Endothelial cell of umbilical vein (primary cell): ENCODE data around the gene IRX3. TPM values are rescaled to one million over a fixed set of nuclear protein-coding genes. Genes with fewer than 3 reads are reported as not detected.

Experiments
- BruUV-seq: library from RNA; stranded (reverse); fragments of 400-500 nt; replicated peaks from 2 replicates; lab custom pipeline; 2021; lab: Mats Ljungman, UMichigan
- CTCF ChIA-PET: fragments of 300-600, 350-600 bp; sonication (Branson Sonifier 250); formaldehyde crosslinking; loops from one replicate; lab custom pipeline; 2021; ENCODE audit warnings: antibody characterized with exemption, inconsistent platforms; lab: Charles Lee
- POLR2A ChIA-PET: fragments of 300-600, 350-600 bp; sonication (Branson Sonifier 250); formaldehyde crosslinking; loops from one replicate; lab custom pipeline; 2021; ENCODE audit warnings: antibody characterized with exemption, inconsistent platforms; lab: Charles Lee
- DNase-seq: peaks from one replicate; pipeline ENCODE4 v3.0.0-alpha.2; 2011; ENCODE audit warnings: low read depth, low spot score
- FAIRE-seq: peaks from 2 replicates; lab custom pipeline; 2011; peaks lifted over from hg19 to GRCh38; lab: Jason Lieb, UNC
- H2AFZ ChIP-seq: 2 replicates; pipeline ENCODE4 v1.6.0; 2012; ENCODE audit warnings: low read depth, low read length, control low read depth, inconsistent platforms
- H3K27ac ChIP-seq: 2 replicates; pipeline ENCODE4 v1.5.1; 2011; ENCODE audit warnings: low read depth, mild to moderate bottlenecking, control low read depth, low read length, moderate library complexity; ENCODE audit not compliant: insufficient read depth
- H3K27me3 ChIP-seq, 2 experiments: 2 replicates each; pipeline versions ENCODE4 v1.6.0 to v1.6.1; 2011; ENCODE audit warnings: low read length in 2 of 2, mixed read lengths in 1 of 2; ENCODE audit not compliant: control insufficient read depth in 2 of 2, insufficient read depth in 2 of 2
- H3K36me3 ChIP-seq, 2 experiments: 2 replicates in 1 of 2; 3 replicates in 1 of 2; pipeline ENCODE4 v1.5.1; 2011; ENCODE audit warnings: low read length in 2 of 2, mild to moderate bottlenecking in 1 of 2, moderate library complexity in 1 of 2; ENCODE audit not compliant: control insufficient read depth in 2 of 2, insufficient read depth in 2 of 2; ENCODE audit errors: extremely low read depth in 1 of 2
- H3K4me1 ChIP-seq: 3 replicates; pipeline ENCODE4 v1.5.1; 2011; ENCODE audit warnings: mild to moderate bottlenecking, low read length; ENCODE audit not compliant: control insufficient read depth, insufficient read depth; ENCODE audit errors: extremely low read depth
- H3K4me2 ChIP-seq: 2 replicates; pipeline ENCODE4 v1.6.1; 2011; ENCODE audit warnings: low read length, control low read depth, mixed read lengths; ENCODE audit not compliant: insufficient read depth
- H3K4me3 ChIP-seq, 3 experiments: fragments of 200-600 bp in 1 of 3; sonication (generic), shearing (Covaris generic) in 1 of 3; replicated peaks in 1 of 3; 2 replicates each; pipeline ENCODE4 v1.5.1; 2011 to 2016; ENCODE audit warnings: control low read depth in 3 of 3, low read length in 3 of 3, mild to moderate bottlenecking in 2 of 3, inconsistent platforms in 1 of 3, low read depth in 1 of 3, moderate library complexity in 1 of 3; ENCODE audit not compliant: insufficient read depth in 1 of 3
- H3K79me2 ChIP-seq: 2 replicates; pipeline ENCODE4 v1.6.0; 2012; ENCODE audit warnings: low read length, inconsistent platforms; ENCODE audit not compliant: control insufficient read depth, insufficient read depth
- H3K9ac ChIP-seq: replicated peaks from 2 replicates; pipeline ENCODE3; 2011; ENCODE audit warnings: low read length, control low read depth; ENCODE audit not compliant: insufficient read depth; ENCODE audit errors: extremely low read depth
- H3K9me1 ChIP-seq: replicated peaks from 3 replicates; pipeline ENCODE4 v1.6.0; 2011; ENCODE audit warnings: mild to moderate bottlenecking, low read length; ENCODE audit not compliant: control insufficient read depth, insufficient read depth; ENCODE audit errors: extremely low read depth
- H3K9me3 ChIP-seq: replicated peaks from 2 replicates; pipeline ENCODE4 v1.5.1; 2012; ENCODE audit warnings: low read length, inconsistent platforms; ENCODE audit not compliant: control insufficient read depth, insufficient read depth
- H4K20me1 ChIP-seq: replicated peaks from 2 replicates; pipeline ENCODE3; 2011; ENCODE audit warnings: mild to moderate bottlenecking, low read length; ENCODE audit not compliant: control insufficient read depth, insufficient read depth; ENCODE audit errors: extremely low read depth
- EZH2 ChIP-seq: IDR thresholded peaks from 2 replicates; pipeline ENCODE4 v1.6.1; 2012; ENCODE audit warnings: borderline replicate concordance, low read depth, mild to moderate bottlenecking, moderate library complexity, low read length, inconsistent platforms; ENCODE audit not compliant: severe bottlenecking
- FOS ChIP-seq: IDR thresholded peaks from 2 replicates; pipeline ENCODE4 v1.6.1; 2011; ENCODE audit warnings: mild to moderate bottlenecking, low read length, moderate library complexity, borderline replicate concordance; ENCODE audit not compliant: insufficient read depth
- GATA2 ChIP-seq: IDR thresholded peaks from 2 replicates; pipeline ENCODE4 v1.7.0; 2011; ENCODE audit warnings: low read depth, mild to moderate bottlenecking, moderate library complexity, mixed read lengths, low read length; ENCODE audit not compliant: insufficient read length, insufficient read depth
- JUN ChIP-seq: IDR thresholded peaks from 2 replicates; pipeline ENCODE4 v1.6.1; 2011; ENCODE audit warnings: borderline replicate concordance, low read depth; ENCODE audit not compliant: insufficient read length, insufficient read depth
- MYC ChIP-seq: IDR thresholded peaks from one replicate; pipeline ENCODE4 v1.6.1; 2011; ENCODE audit warnings: mild to moderate bottlenecking, low read depth, low read length
- POLR2A ChIP-seq: IDR thresholded peaks from 2 replicates; pipeline ENCODE4 v1.6.1; 2012; ENCODE audit warnings: low read depth, mild to moderate bottlenecking, control low read depth, low read length
- POLR2AphosphoS5 ChIP-seq: IDR thresholded peaks from 2 replicates; pipeline ENCODE4 v1.6.1; 2012; ENCODE audit warnings: low read depth, mild to moderate bottlenecking, control low read depth, low read length, moderate library complexity; ENCODE audit not compliant: insufficient read depth
- dilution Hi-C: fragments of 300-500 bp; cut with MboI; formaldehyde crosslinking; loops from one replicate; pipeline ENCODE4 v1.15.0; 2019; ENCODE audit warnings: low sequenced_read_pairs; ENCODE audit not compliant: extremely low pct_ligation_motif_present
- intact Hi-C: fragments of 100-400 bp; cut with micrococcal nuclease; formaldehyde crosslinking; loops from one replicate; pipeline ENCODE4 v1.10.0; 2022
- polyA plus RNA-seq, 4 experiments: library from polyadenylated mRNA; depleted of rRNA in 3 of 4; stranded (reverse) in 3 of 4; unstranded in 1 of 4; fragments of >200 nt; gene quantifications; 2 replicates each; pipeline versions ENCODE4 v1.2.1 to v1.2.3, GENCODE V29; 2011 to 2012; ENCODE audit warnings: missing spikeins in 1 of 4
- total RNA-seq: library from RNA; stranded (reverse); gene quantifications from 2 replicates; pipeline ENCODE4 v1.2.3, GENCODE V29; 2021
- TF ChIP-seq, protein P1 (sequence below): IDR thresholded peaks from 2 replicates; pipeline ENCODE4 v1.6.1; 2011; ENCODE audit not compliant: insufficient read depth, insufficient read length
- TF ChIP-seq, protein P2 (sequence below), 2 donors: IDR thresholded peaks; 1 replicate in 1 of 2; 2 replicates in 1 of 2; pipeline ENCODE4 v1.5.1; 2011; ENCODE audit warnings: low read length in 2 of 2, mild to moderate bottlenecking in 2 of 2, moderate library complexity in 2 of 2, control low read depth in 1 of 2, inconsistent platforms in 1 of 2, low read depth in 1 of 2; ENCODE audit not compliant: insufficient read depth in 1 of 2; ENCODE audit errors: extremely low read depth in 1 of 2

Gene IRX3
- total and polyA plus RNA-seq, 2 donors (not counting 3 experiments of a cell fraction or from before 2014, with no cell fraction given): not detected

DNA sequence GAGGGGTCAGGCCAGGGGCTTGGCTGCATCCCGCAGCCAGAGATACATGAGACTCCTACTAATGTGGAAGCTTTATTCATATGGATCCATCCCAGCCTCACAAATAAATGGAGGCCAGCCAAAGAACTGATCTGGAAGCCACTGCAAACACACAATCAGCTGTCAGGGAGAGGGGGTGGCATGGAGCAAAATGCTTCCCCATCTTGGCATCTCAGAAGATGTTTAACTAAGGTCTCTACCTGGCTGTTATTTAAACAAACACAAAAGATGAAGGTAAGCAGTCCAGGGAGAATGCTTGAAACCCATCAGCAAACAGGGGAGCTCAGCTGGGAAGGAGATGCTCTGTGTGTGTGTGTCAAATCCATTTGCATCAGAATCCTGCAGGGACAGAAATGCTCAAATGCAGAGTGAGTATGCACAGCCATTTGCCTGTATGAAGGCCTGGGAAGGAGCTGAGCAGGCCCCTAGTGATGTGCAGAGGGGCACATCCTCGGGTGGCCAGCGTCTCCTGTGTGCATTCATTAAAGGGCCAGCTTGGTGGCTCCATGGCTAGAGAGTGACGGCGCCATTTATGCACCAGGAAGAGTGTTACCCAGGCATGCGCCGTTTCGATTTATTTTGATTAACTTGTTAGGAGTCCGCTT lies 34.2 kb upstream of the IRX3 start:
- POLR2A ChIA-PET: no interaction called here
- dilution Hi-C loops: no loop called here

More for the DNA sequence above, 34.2 kb upstream of the IRX3 start:
- FAIRE-seq (no peak), DNase-seq (no peak)
- intact Hi-C loops: no loop called here
- Histone ChIP-seq H2AFZ (no peak overlapping the region), H3K9ac (no peak overlapping the region), H3K36me3 (no peaks in the 10 kb centered on the region), H3K79me2 (no peaks in the 10 kb centered on the region), H3K4me1 (no peaks in the 10 kb centered on the region), H3K4me3 (no peak overlapping the region), H3K4me2 (no peak overlapping the region), H4K20me1 (no peaks in the 10 kb centered on the region), H3K9me3 (no peaks in the 10 kb centered on the region), H3K27me3 (no peaks in the 10 kb centered on the region), H3K9me1 (no peaks in the 10 kb centered on the region), H3K27ac (no peak overlapping the region)
- TF ChIP-seq FOS (no peak), GATA2 (no peak), MYC (no peak), POLR2AphosphoS5 (no peak), EZH2 (no peak), POLR2A (no peak), JUN (no peak)
- TF ChIP-seq, protein P1, sequence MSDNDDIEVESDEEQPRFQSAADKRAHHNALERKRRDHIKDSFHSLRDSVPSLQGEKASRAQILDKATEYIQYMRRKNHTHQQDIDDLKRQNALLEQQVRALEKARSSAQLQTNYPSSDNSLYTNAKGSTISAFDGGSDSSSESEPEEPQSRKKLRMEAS: no peak
- TF ChIP-seq, protein P2, sequence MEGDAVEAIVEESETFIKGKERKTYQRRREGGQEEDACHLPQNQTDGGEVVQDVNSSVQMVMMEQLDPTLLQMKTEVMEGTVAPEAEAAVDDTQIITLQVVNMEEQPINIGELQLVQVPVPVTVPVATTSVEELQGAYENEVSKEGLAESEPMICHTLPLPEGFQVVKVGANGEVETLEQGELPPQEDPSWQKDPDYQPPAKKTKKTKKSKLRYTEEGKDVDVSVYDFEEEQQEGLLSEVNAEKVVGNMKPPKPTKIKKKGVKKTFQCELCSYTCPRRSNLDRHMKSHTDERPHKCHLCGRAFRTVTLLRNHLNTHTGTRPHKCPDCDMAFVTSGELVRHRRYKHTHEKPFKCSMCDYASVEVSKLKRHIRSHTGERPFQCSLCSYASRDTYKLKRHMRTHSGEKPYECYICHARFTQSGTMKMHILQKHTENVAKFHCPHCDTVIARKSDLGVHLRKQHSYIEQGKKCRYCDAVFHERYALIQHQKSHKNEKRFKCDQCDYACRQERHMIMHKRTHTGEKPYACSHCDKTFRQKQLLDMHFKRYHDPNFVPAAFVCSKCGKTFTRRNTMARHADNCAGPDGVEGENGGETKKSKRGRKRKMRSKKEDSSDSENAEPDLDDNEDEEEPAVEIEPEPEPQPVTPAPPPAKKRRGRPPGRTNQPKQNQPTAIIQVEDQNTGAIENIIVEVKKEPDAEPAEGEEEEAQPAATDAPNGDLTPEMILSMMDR (IDR thresholded peaks at IDR 0.05; ENCODE audit: extremely low read depth in 1 of 2, insufficient read depth in 1 of 2, low read depth in 1 of 2, low read length in 2 of 2): no peak
- CTCF ChIA-PET: no interaction called here
- BruUV-seq: no TSS peak
